NCI-H82 (cell line): Measurements from ENCODE around the gene KRT5.

Source experiments
- DNase-seq: peaks from one replicate; lab custom pipeline; 2025; lab: John Stamatoyannopoulos, UW

KRT5 gene

GRCh38 chr12:52519826-52520662, at the start of gene KRT5:
Gene KRT5, minus strand, starts transcription at chr12:52520394. Its CDS starts 98 bp downstream, at chr12:52520296.
- no peak for DNase-seq

- DNase-seq: no peak
Measured at GRCh38 chr12:52568111-52568510, 47.9 kb upstream of the KRT5 start.

DNA sequence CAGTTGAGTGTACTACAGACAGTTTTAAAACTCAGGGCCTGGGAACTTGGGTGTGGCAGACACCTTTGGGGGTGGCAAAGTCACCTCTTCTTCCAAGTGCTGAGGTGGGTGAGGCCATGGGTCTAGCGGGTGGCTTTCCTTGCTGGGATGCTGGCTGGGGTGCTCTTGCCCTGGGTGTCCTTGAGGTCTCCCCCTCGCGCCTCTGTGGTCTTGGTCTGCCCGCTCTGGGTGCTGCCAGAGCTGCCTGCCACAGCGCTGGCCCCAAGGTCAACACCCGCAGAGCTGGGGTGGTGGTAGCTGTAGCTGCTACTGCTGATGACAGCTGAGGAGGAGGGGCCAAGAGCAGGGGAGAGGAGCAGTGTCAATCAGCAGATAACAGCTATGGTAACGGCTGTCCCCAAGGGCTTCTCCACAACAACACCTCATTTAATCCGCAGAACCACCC, 46.7 kb upstream of the KRT5 start:
- peak; percentile 50 for DNase-seq

GRCh38 chr12:52564582-52564981, 44.4 kb upstream of the KRT5 start:
- no peak for DNase-seq

- DNase-seq: peak; percentile 20
Measured at GRCh38 chr12:52561880-52562449, 41.8 kb upstream of the KRT5 start.

GRCh38 chr12:52559979-52560378, 39.8 kb upstream of the KRT5 start:
- no peak for DNase-seq

- no peak for DNase-seq
Measured at GRCh38 chr12:52558781-52559445, 38.7 kb upstream of the KRT5 start.

DNA sequence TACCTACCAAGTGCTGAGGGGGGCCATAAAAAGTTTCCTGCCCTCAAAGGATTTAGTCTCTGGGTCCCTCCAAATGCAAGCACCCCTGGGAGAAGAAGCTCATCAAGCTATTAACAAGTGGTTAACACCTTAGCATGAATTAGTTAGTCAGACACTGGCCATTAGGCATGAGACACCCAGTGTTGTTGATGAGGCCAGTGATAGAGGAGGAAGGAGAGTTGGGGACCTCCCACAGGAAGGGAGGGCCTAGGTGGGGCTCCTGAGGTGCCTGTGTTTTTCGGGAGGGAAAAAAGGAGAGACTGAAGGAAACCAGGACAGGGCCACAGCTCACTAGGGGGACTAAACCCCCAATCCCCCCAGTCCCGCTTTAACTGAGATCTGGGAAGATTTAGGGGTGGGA, 37.3 kb upstream of the KRT5 start:
- DNase-seq: no peak

DNA sequence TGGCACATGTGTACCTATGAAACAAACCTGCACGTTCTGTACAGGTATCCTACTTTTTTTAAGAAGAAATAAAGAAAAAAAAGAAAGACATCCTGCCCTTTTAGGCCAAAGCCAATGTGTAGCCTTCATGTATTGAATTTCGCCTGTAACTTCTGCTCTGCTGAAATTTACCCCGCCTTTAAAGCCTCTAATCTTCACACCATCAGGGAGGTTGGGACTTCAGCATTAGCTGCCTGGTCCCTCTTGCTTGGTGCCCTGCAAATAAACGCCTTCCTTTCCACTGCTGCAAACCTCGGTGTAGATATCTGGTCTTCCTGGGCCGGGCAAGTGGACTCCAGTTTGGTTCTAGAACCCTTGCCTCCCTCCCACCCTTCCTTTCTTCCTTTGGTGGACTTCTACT, 35.4 kb upstream of the KRT5 start:
- no peak for DNase-seq

DNA sequence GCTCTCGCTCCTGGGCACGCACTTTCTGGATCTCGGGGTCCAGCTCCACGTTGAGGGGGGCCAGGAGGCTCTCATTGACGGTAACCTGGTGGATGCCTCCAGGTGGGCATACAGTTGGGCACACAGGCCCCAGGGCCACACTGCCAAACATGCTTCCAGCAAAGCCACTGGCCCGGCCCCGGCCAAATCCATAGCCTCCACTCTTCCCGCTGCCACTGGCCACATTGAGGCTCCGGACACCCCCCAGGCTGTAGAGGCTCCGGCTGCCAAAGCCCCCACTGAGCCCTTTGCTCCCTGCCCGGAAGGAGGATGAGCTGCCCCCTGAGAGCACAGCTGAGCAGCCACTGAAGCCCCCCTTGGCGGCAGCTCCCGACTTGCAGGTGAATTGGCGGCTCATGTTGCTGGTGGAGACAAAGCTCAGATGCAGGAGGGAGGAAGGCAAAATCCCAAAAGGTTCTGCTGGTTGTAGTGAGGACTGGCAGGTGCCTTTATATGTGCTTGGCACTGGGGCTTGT, 32.5 kb upstream of the KRT5 start, which contains the start of gene KRT71:
Gene KRT71, minus strand, starts transcription at position 465 of the 515 bp plus-strand sequence. Its CDS starts 68 bp downstream, at position 397.
- no peak for DNase-seq

DNA sequence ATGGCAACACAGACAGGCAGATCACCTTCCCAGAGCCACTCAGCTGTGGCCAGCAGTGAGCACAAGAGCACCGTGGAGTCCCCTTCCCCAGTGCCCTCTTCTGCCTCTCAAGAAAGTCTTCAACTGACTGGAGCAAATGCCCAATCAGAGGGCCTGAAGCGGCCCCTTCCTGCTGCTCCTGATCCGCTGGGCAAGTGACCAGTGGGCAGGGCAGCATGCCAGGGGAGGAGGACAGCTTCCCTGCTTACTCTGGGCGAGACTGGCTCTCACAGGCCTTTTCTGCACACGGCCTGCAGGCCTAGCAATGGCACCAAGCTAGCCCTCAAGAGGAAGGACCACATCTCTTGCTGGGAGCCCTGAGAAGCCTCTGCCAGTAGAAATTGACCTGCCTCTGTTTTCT, 31.9 kb upstream of the KRT5 start:
- DNase-seq: no peak

GRCh38 chr12:52551216-52551865, 31.1 kb upstream of the KRT5 start:
- no peak for DNase-seq

DNA sequence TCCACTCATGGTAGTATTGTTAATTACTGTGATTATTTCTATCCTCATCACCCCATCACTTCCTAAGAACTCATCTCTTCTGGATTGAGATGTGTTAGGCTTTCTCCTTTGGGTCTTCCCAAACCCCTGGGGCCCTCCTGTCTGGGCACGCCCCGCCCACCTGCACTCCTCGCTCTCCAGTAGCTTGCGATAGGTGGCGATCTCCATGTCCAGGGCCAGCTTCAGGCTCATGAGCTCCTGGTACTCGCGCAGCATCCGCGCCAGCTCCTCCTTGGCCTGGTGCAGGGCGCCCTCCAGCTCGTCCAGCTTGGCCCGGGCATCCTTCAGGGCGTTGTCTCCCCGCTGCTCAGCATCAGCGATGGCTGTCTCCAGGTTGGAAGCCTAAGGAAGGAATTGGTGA, 25.9 kb upstream of the KRT5 start:
- no peak for DNase-seq

DNA sequence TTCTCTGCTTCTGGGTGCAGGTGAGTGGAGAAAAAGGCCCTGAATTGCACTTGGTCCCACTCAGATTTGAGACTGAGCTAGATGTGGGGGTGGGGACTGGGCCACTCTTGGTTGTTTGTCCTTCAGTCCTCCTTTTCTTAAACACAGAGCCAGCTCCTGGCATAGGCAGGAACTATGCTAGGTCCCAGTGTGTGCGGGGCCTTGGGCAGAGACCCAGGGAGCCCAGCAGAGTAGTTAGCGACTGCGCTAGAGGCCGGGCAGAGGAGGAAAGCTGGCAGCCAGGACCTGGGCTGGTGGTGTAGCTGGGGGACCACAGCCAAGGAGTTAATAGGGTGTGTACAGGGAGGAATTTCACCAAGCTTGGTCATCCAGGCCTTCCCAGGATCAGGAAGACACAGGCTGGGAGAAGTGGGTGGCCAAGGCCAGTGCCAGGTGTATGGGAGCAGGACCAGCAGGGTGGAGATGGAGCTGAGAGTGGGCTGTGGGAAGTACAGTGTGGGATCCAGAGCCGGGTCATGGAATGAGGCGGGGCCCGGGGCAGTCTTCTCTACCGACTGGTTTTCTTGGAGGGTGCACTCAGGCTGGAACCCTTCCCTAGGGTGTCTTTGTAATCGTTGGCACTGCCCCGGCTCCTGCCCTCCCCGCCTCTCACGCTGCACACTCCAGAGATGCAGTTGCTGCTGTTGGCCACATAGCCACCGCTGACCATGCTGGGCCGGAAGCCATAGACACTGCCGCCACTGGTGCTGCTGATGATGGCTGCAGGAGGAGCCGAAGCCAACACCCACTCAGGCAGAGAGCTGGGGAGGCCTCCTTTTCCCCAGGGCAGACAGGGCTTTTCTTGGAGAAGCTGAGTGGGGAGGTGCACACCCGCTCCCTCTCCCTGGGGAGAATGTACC, 24.0 kb upstream of the KRT5 start:
- no peak for DNase-seq

- DNase-seq: no peak
Measured at GRCh38 chr12:52542785-52543318, 22.7 kb upstream of the KRT5 start.

DNA sequence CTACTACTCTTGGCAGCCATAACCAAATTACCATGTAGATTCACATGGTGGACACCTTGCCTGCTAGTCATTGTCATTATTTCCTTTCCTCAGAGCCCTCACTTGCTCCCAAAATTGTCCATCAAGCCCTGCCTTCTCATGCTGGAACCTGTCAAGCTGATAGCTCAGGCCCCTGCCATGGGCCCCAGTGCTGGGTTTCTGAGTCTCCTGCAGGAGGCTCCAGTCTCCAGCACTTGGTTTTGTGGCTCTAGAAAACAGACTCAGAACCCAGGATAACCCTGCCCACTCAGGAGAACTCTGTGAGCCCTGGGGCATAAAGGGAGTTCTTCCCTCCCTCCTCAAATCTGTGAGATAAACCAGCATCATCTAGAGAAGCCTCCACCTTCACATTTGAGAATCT, 22.0 kb upstream of the KRT5 start:
- DNase-seq: no peak

DNA sequence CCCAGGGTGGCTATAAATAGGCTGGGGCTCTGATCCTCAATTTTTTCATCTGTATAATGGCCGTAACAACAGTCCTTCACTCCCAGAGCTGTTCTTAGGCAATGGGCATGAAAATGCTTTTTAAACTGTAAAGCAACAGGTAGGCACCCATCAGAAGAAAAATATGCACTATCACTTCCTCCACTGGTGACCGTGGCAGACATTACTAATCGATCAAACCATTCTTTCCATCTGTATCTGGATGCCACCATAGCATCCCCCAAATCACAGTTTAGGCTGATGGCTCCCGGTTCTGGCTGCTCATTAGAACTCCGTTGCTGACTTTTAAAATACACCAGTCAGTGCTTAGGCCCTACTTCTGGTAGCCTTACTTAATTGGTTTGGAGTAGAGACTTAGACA, 21.5 kb upstream of the KRT5 start:
- DNase-seq: no peak

GRCh38 chr12:52540531-52540930, 20.3 kb upstream of the KRT5 start:
- DNase-seq: no peak

GRCh38 chr12:52539821-52540173, 19.6 kb upstream of the KRT5 start:
- no peak for DNase-seq

GRCh38 chr12:52539083-52539820, 19.1 kb upstream of the KRT5 start:
- no peak for DNase-seq
